Loucy (cell line): Measurements from ENCODE around the gene MYO10.
"Not testable (repeated sequence)": the region's sequence is repeated elsewhere in the genome, so short reads cannot be mapped to it uniquely, and the experiment has no call there.

ENCODE experiments used
- H2AFZ ChIP-seq: fragments of 200-600 bp; sonication (generic); 2 replicates; pipeline ENCODE4 v1.6.0; 2016; ENCODE audit warnings: antibody characterized with exemption, mild to moderate bottlenecking, low read length, moderate library complexity
- H3F3A ChIP-seq: fragments of 200-600 bp; 2 replicates; pipeline ENCODE4 v1.6.0; 2016; ENCODE audit warnings: antibody characterized with exemption, low read depth, mild to moderate bottlenecking
- H3K27me3 ChIP-seq: fragments of 200-600 bp; sonication (generic); 2 replicates; pipeline ENCODE4 v1.6.1; 2014; ENCODE audit warnings: low read length, mild to moderate bottlenecking; ENCODE audit not compliant: insufficient read depth, poor library complexity, severe bottlenecking
- H3K36me3 ChIP-seq: fragments of 200-600 bp; sonication (generic); 2 replicates; pipeline ENCODE4 v1.6.1; 2016; ENCODE audit warnings: low read length; ENCODE audit not compliant: insufficient read depth
- H3K4me1 ChIP-seq: fragments of 200-600 bp; sonication (generic); 2 replicates; pipeline ENCODE4 v1.5.1; 2014; ENCODE audit warnings: low read length, mild to moderate bottlenecking; ENCODE audit not compliant: insufficient read depth, poor library complexity, severe bottlenecking
- H3K4me2 ChIP-seq: fragments of 200-600 bp; sonication (generic); 2 replicates; pipeline ENCODE4 v1.6.0; 2014; ENCODE audit warnings: antibody characterized with exemption, low read length, low read depth, mild to moderate bottlenecking; ENCODE audit not compliant: poor library complexity, severe bottlenecking
- H3K4me3 ChIP-seq: fragments of 200-600 bp; sonication (generic); 2 replicates; pipeline ENCODE4 v1.5.1; 2014; ENCODE audit warnings: low read length, mild to moderate bottlenecking, mixed read lengths; ENCODE audit not compliant: poor library complexity, severe bottlenecking
- H3K79me2 ChIP-seq: fragments of 200-600 bp; sonication (generic); 2 replicates; pipeline ENCODE4 v1.6.1; 2014; ENCODE audit warnings: low read length; ENCODE audit not compliant: insufficient read depth
- H3K9ac ChIP-seq: fragments of 200-600 bp; sonication (generic); 2 replicates; pipeline ENCODE4 v1.6.0; 2014; ENCODE audit warnings: mild to moderate bottlenecking, low read depth, low read length, moderate library complexity; ENCODE audit not compliant: poor library complexity, severe bottlenecking
- H3K9me2 ChIP-seq: fragments of 200-600 bp; sonication (generic); replicated peaks from 2 replicates; pipeline ENCODE4 v1.6.1; 2016; ENCODE audit warnings: low read depth, low read length, mixed read lengths
- H3K9me3 ChIP-seq: fragments of 200-600 bp; sonication (generic); 2 replicates; pipeline ENCODE4 v1.6.1; 2014; ENCODE audit warnings: mild to moderate bottlenecking, antibody characterized with exemption, low read length, low read depth; ENCODE audit not compliant: insufficient read depth
- H4K20me1 ChIP-seq: fragments of 200-600 bp; sonication (generic); 2 replicates; pipeline ENCODE4 v1.6.0; 2014; ENCODE audit warnings: antibody characterized with exemption, low read length, mild to moderate bottlenecking; ENCODE audit not compliant: insufficient read depth, poor library complexity, severe bottlenecking
- CTCF ChIP-seq: fragments of 200-600 bp; sonication (generic); conservative IDR thresholded peaks from 2 replicates; pipeline ENCODE4 v1.5.1; 2014; ENCODE audit warnings: mild to moderate bottlenecking, antibody characterized with exemption, low read length
- EZH2phosphoT487 ChIP-seq: fragments of 200-600 bp; IDR thresholded peaks from 2 replicates; pipeline ENCODE4 v1.6.1; 2018; ENCODE audit warnings: antibody characterized with exemption, mild to moderate bottlenecking, moderate library complexity, borderline replicate concordance

Gene MYO10

GRCh38 chr5:16659536-16659935 lies 276.6 kb downstream of the MYO10 start:
- no peaks in the 10 kb centered on the region for H3K4me1 ChIP-seq
- no peaks in the 10 kb centered on the region for H3F3A ChIP-seq
- no peak overlapping the region for H2AFZ ChIP-seq
- no peak overlapping the region for H3K4me3 ChIP-seq
- no peaks in the 10 kb centered on the region for H3K36me3 ChIP-seq
- H3K9ac ChIP-seq, result no peak overlapping the region
- H3K4me2 ChIP-seq, result no peak overlapping the region
- H3K79me2 ChIP-seq, result no peaks in the 10 kb centered on the region
- no peaks in the 10 kb centered on the region for H4K20me1 ChIP-seq
- TF ChIP-seq CTCF, result no peak
- no peaks in the 10 kb centered on the region for H3K9me3 ChIP-seq
- no peaks in the 10 kb centered on the region for H3K27me3 ChIP-seq
- H3K9me2 ChIP-seq, result no peaks in the 10 kb centered on the region

DNA sequence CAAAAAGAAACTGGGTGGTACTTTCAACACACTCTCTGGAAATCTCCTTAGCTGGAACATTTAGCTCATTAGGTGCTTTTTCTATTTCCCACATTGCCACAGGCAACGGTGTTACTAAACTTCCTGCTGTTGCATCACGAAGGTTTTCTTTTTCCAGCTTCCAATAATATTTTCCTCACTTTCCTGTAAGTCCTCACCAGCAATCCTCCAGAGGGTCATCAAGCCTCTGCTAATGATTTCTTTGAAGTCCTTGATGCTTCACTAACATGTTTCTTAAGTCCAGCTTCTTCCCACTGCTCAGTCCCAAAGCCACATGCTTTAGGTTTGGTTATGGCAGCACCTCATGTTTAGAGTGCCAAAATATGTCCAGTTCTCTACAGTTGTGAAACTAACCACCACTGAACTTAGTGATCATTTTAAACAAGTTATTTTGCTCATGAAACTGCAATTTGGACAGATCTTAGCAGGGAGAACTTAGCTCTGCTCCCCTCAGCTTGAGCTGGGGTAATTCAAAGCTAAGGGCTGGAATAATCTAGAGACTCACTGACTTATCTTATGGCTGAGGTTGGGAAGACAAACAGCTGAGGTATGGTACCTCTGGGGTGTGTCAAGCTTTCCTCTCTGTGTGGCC lies 279.4 kb downstream of the MYO10 start:
- Histone ChIP-seq H3K9me2 (no peaks in the 10 kb centered on the region), H3F3A (no peaks in the 10 kb centered on the region), H3K27me3 (no peaks in the 10 kb centered on the region), H4K20me1 (no peaks in the 10 kb centered on the region), H3K4me1 (no peaks in the 10 kb centered on the region), H3K36me3 (no peaks in the 10 kb centered on the region), H3K4me3 (no peak overlapping the region), H3K79me2 (no peaks in the 10 kb centered on the region), H3K9me3 (no peaks in the 10 kb centered on the region), H3K4me2 (no peak overlapping the region), H2AFZ (no peak overlapping the region), H3K9ac (no peak overlapping the region)
- TF ChIP-seq EZH2phosphoT487 (no peak), CTCF (no peak)

DNA sequence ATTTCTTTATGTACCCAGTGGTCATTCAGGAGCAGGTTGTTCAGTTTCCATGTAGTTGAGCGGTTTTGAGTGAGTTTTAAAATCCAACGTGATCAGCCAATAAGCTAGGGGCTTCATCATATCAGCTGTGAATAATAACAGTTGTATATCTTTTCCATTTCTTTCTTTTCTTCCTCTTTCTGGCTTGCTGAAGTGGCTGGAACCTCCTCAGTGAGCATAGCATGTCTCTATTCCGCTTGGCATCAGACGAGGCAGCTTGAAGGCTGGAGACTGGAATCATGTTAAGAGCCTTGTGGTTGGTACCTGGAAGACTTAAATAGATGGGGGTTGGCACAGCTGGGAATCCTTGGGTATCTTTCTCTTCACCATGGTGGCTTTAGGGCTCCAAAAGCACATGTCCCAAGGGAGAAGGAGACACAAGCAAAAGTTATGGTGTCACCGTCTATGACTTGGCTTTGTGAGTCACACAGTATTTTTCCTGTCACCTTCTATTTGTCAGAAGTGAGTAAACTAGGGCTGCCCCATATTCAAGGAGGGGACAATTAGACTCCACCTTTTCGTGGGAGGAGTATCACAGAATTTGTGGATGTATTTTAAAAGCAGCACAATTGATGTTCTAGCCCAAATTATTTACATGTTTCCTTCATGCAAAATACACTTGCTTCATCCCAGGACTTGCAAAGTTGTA lies 281.3 kb downstream of the MYO10 start:
- H3K9me2 ChIP-seq, result no peaks in the 10 kb centered on the region
- no peak overlapping the region for H3K4me3 ChIP-seq
- TF ChIP-seq CTCF (no peak), EZH2phosphoT487 (no peak)
- no peaks in the 10 kb centered on the region for H3K9me3 ChIP-seq
- no peaks in the 10 kb centered on the region for H3K79me2 ChIP-seq
- H3K27me3 ChIP-seq, result no peaks in the 10 kb centered on the region
- no peak overlapping the region for H2AFZ ChIP-seq
- no peak overlapping the region for H3K9ac ChIP-seq
- H3K4me1 ChIP-seq, result no peaks in the 10 kb centered on the region
- H3K36me3 ChIP-seq, result no peaks in the 10 kb centered on the region
- H4K20me1 ChIP-seq, result no peaks in the 10 kb centered on the region
- no peaks in the 10 kb centered on the region for H3F3A ChIP-seq
- H3K4me2 ChIP-seq, result no peak overlapping the region

GRCh38 chr5:16648739-16649138 lies 287.3 kb downstream of the MYO10 start:
- H3K4me2 ChIP-seq, H3K79me2 ChIP-seq, H3K9ac ChIP-seq, H3K36me3 ChIP-seq, H3F3A ChIP-seq, H4K20me1 ChIP-seq, H3K9me2 ChIP-seq, H3K4me1 ChIP-seq, H3K4me3 ChIP-seq, H3K9me3 ChIP-seq, H2AFZ ChIP-seq, H3K27me3 ChIP-seq: not testable (repeated sequence)
